GM19438 (cell line): Measurements from ENCODE around the gene CFAP46.

Experiments used
- ATAC-seq: cut with Tn5 transposase; IDR thresholded peaks from one replicate; pipeline ENCODE4 v1.9.1; 2021; ENCODE audit warnings: low read depth; ENCODE audit not compliant: unreplicated experiment

Gene CFAP46

GRCh38 chr10:132886211-132887099, 55.9 kb downstream of the CFAP46 start:
- ATAC-seq = no peak

DNA sequence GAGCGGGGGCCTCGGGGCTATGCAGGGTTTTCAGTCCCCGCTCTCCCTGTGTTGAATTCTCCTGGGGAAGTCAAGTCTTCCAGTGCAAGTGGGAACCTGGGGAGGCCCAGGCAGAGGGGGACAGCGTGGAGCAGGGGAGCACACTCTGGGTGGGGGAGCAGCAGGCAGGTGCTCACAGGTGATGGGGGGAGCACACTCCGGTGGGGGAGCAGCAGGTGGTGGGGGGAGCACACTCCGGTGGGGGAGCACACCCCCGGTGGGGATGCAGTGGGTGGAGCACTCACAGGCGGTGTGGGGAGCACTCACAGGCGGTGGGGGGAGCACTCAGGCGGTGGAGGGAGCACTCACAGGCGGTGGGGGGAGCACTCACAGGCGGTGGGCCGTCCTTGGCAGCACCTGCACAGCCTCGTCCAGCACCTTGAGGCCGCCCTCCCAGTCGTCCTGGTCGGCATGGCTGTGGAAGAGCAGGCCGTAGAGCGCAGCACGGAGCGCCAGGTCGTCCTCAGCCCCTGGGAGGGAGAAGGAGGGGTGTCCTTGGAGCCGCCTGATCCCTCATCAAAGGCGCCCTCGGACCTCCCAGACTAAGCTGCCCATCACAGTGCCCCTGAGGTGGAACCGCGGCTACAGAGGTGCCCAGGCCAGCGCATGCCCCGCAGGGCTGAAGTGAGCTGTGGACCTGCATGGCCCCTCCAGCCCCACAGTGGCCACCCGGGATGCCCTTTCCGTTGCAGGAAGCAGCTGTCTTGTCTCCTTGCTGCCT, 56.7 kb downstream of the CFAP46 start:
- ATAC-seq = no peak

DNA sequence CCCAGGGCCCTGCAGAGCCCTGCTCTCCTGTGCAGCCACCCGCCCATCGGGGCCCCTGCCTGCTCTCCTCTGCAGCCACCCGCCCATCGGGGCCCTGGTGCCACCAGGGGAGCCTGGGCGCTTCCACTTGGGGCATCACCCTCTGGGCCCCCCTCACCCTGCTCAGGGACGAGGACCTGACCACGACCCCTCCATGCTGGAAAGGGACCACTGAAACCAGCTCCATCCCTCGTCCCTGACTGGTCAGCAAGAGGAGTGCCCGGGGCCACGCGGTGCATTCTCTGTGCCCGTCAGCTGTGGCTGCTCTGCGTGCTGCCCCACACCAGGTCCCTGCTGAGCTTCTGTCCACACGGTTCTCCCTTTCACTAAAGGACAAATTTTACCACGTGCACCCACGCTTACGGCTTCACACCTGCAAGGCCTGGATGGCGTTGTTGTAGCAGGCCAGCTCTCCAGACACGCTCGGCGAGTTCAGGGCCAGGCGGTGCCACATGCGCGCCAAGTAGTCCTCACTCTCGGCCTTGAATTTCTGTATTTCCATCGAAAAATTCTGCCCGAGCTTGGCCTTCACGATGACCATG, 57.6 kb downstream of the CFAP46 start:
- no peak for ATAC-seq

DNA sequence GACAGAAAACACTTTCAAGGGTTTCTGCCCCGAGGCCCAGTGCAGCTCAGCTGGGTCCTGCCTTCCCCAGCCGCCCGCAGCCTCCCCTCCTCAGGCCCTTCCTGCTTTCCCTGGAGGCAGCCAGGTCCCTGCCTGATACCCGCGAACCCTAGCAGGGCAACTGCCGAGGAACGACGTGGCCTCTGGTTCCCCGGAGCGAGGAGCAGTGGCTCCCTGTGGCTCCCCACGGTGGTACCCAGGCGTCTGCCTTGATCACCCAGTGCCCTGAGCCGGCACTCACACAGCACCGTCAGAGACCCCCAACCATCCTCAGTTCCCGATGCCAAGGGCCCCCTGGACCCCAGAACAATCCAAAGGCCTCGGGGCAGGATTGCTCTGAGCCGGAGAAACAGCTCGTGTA, 58.3 kb downstream of the CFAP46 start:
- no peak for ATAC-seq

DNA sequence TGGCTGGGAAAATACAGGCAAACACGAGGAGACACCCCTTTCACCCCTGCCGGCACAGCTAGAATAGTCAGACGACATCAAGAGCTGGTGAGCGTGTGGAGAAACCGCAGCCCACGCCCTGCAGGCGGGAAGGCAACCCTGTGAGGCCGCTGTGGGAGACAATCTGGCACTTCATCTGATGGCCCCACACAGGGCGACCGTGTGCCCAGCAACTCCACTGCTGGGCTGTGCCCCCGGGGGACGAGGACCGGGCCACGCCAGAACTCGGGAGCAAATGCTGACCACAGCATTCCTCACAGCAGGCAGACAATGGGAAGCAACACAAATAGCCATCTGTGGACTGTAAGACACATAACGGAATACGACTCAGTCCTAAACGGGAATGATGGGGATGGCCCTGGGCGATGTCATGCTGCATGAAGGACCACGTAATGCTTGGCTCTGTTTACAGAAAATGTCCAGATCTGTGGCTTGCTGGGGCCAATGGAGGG, 58.9 kb downstream of the CFAP46 start:
- no peak for ATAC-seq

DNA sequence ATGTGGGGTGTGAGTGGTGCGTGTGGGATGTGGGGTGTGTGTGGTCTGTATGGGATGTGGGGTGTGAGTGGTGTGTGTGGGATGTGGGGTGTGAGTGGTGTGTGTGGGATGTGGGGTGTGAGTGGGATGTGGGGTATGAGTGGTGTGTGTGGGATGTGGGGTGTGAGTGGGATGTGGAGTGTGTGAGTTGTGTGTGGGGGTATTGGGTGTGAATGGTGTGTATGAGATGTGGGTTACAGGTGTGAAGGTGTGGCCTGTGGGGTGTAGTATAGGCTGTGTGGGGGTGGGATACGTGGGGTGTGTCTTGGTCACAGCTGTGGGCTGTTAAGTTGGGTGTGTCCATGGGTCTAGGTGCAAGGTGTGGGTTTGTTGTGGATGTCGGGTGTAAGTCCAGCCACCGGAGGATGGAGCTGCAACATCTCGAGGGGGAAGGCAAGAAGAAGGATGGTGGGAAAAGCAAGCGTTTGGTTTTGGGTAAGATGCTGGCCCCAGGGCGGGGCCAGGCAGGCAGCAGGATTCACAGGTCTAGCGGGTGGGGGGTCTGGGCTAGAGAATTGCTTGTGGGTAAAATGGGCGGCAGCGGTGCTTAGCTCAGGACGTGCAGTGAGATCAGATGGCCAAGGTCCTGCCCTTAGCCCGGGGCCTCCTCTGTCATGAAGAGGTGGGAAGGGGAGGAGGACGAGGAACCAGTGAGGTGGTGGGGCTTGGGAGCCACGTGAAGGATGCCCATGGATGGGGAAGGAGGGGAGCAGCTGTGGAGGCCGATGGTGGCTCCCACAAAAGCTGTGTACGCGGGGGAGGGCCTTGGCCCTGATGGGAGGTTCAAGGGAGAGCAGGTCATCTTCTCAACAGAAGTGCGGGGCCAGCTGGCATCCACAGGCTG, 60.1 kb downstream of the CFAP46 start:
- ATAC-seq = no peak

DNA sequence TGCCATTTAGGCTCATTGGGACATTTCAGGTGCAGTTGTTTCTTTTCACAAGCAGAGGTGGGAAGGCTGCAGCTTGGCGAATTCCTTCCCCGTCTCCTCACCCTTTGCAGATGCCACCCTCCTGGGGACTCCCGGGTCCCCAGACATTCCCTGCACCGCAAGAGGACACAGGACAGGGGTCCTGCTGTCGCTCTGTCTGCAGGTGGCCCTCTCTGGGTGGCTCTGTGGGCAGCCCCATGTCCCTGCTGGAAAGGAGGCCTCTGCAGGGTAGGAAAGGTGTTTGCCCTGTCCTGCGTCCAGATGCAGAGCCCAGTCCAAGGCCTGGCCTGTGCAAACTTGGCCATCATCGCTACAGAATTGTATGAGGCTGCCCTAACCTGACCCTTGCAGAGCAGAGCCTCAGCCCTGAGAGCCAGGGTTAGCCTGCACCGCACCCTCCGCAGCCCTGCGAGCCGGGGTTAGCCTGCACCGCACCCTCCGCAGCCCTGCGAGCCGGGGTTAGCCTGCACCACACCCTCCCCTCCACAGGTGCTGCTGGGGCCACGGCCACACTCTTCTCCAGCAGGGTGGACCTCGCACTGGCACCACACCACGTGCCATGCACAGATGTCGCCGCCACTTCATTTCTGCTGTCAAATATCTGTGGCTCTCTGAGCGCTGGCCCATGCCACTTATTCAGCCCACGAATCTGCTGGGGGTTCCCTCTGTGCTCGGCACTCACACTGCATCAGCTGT, 61.0 kb downstream of the CFAP46 start:
- no peak for ATAC-seq

DNA sequence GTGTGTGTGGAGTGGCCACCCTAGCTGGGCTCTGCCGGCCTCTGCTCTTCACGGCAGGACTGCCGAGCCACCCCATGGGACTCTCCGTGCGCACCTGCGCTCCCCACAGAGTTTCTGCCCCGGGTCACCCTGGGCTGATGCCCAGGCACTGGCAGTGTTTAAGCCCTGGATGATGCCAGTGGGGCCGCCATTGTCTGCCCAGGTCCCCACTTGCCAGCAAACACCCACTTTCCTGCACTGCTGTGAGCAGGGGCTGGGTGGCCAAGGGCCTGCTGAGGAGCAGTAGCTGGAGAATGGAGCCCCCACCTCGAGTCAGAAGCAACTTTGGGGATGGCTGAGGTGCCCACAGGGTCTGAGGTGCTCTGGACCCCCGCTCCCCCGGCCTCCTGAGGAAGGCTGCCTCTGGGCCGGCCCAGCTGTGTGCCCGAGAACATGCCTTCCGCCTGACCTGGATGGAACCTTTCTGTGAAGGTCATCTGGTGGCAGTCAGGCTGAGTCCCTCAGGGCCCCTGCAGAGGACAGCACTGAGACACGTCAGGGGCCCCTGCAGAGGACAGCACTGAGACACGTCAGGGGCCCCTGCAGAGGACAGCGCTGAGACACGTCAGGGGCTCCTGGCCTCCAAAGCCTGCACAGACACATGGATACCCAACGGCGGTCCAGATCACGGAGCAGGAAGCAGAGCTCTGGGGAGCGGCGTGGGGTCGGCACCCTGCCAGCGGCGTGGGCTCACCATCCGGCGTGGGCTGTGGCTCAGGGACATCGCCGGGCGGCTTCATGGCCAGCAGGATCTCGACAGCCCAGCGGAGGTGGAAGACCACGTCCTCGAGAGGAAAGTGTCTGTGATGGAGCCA, 62.0 kb downstream of the CFAP46 start:
- no peak for ATAC-seq

DNA sequence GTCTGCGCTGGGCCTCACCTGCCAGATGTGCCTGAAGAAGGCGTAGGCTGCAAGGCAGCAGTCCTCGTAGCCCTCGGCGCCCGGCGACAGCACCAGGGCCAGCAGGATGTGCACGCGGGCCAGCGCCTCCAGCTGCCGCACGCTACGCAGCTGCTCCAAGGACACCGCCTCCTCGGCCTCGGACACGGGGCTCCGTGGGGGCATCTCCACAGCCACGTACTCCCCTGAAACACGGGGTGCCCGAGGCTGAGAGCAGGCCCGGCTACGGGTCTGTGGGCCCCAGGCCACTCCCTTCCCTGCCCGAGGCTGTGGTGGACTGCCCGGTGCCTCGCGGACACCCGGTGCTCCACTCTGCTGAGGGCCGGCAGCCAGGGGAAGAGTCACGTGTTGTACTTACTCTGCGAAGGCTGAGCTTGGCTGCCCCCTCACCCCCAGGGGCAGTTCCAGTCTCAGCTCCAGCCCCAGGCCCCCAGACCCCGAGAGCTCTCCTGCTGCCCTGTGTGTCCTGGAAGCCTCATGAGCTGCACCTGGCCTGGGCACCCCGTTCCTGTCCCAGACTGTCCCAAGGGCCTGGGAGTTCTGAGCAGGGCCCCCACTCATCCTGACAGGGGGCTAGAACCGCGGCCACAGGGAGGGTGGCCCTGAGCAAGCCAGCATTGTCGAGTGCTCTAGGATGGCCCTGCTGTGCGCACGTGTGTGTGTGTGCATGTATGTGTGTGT, 62.8 kb downstream of the CFAP46 start:
- ATAC-seq = no peak

- ATAC-seq = no peak
These were observed 63.5 kb downstream of the CFAP46 start for GRCh38 chr10:132878730-132879407.

- ATAC-seq = no peak
These were observed 64.2 kb downstream of the CFAP46 start for GRCh38 chr10:132878091-132878729.

GRCh38 chr10:132877473-132877872, 64.9 kb downstream of the CFAP46 start:
- no peak for ATAC-seq

DNA sequence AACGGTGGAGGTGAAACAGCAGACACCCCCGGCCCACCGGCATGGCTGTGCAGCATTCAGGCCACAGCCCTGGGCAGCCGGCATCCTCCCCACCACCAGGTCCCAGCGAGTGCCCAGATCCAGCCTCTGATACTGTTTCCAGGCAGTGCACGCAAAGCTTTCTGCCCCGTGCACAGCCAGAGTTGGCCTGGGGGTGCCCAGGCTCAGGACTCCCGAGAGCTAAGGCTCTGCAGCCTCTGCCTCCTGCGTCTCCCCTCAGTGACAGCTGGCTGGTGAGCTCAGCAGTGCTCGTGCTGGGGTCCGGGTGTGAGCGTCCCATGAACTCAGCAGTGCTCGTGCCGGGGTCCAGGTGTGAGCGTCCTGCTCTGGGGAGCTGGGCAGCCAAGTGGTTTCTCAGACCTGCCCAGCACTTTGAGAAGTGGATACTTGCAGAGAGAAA, 65.4 kb downstream of the CFAP46 start:
- ATAC-seq = no peak

DNA sequence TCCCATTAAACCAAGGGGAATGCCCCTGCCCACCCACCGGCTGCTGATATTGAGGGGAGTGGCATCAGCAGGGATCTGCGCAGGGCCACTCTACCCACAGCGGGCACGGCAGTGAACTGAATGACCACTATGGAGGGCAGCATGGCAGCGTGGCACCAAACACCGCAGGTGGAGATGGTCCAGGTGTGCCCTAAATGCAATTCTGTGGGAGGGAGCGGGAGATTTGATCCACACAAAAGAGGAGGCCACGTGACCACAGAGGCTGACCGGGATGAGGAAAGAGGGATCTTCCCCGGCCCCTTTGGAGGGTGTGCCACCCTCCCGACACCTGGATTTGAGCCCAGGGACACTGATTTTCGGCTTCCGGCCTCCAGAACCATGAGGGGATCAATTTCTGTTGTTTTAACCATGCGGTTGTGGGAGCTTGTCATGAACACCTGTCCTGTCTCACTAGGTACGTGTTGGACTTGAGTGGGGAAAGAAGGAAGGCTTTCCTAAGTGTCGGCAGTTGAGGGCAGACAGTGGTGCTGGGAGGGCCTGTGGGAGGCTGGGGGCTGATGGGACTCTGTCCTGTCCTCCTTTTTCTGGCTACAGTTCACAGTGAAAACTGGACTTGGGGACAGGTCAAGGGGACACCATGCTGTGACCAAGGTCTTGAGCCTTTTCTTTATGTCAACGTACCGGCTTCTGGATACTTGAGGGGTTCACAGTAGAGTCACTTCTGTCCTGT, 66.1 kb downstream of the CFAP46 start:
- no peak for ATAC-seq

DNA sequence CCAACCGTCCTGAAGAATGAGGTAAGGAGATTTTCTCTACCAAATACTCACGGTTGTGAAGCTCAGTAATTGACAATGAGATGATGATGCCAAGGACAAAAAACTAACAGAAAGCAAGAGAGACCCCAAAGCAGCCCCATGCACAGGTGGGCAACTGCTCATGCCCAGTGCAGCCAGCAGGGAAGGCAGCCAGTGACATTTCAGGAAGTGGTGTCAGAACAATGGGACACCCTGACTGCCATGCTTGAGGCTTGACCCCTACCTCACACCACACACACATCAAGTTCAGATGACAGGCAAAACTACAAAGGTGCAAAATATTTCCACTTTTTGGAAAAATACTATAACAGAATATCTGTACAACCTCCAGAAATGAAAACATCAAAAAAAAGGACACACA, 66.9 kb downstream of the CFAP46 start:
- ATAC-seq = no peak

DNA sequence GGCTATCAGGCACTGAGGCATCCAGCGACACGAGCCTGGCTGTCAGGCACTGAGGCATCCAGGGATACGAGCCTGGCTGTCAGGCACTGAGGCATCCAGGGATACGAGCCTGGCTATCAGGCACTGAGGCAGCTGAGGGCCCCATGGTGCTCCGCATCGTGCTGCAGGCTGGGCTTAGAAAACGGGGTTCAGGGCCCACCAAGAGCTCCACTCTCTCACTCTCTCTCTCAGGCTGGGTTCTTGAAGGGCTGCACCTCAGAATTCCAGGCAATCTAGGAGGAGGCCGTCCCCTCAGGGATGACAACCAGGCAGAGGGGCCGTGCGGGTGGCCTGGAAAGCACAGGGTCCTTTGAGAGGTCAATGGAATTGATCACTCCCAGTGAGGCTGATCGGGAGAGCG, 69.0 kb downstream of the CFAP46 start:
- ATAC-seq = no peak
